EL (cell line): Measurements from ENCODE around the gene RNF223.
"Not testable (repeated sequence)": the region's sequence is repeated elsewhere in the genome, so short reads cannot be mapped to it uniquely, and the experiment has no call there.

Source experiments
- DNase-seq: peaks from one replicate; pipeline ENCODE4 v3.0.0-alpha.2; 2016

RNF223 gene

DNA sequence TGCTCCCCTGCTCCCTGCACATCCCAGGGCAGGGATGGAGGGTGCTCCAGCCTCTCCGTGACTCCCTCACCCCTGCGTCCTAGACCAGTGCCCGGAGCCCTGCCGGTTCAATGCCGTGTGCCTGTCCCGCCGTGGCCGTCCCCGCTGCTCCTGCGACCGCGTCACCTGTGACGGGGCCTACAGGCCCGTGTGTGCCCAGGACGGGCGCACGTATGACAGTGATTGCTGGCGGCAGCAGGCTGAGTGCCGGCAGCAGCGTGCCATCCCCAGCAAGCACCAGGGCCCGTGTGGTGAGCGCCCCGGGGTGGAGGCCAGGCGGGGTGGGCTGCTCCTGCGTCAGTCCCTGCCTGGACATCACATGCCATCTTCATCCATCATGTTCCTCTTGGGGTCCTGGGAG is 32.2 kb downstream of the RNF223 start:
- no peak for DNase-seq

- DNase-seq: no peak
These were observed 33.0 kb downstream of the RNF223 start for GRCh38 chr1:1041092-1041523.

- peak; percentile 90 for DNase-seq
These were observed 33.8 kb downstream of the RNF223 start for GRCh38 chr1:1040004-1040991.

GRCh38 chr1:1039145-1039910 is 34.8 kb downstream of the RNF223 start:
- no peak for DNase-seq

GRCh38 chr1:1038694-1039093 is 35.4 kb downstream of the RNF223 start:
- no peak for DNase-seq

DNA sequence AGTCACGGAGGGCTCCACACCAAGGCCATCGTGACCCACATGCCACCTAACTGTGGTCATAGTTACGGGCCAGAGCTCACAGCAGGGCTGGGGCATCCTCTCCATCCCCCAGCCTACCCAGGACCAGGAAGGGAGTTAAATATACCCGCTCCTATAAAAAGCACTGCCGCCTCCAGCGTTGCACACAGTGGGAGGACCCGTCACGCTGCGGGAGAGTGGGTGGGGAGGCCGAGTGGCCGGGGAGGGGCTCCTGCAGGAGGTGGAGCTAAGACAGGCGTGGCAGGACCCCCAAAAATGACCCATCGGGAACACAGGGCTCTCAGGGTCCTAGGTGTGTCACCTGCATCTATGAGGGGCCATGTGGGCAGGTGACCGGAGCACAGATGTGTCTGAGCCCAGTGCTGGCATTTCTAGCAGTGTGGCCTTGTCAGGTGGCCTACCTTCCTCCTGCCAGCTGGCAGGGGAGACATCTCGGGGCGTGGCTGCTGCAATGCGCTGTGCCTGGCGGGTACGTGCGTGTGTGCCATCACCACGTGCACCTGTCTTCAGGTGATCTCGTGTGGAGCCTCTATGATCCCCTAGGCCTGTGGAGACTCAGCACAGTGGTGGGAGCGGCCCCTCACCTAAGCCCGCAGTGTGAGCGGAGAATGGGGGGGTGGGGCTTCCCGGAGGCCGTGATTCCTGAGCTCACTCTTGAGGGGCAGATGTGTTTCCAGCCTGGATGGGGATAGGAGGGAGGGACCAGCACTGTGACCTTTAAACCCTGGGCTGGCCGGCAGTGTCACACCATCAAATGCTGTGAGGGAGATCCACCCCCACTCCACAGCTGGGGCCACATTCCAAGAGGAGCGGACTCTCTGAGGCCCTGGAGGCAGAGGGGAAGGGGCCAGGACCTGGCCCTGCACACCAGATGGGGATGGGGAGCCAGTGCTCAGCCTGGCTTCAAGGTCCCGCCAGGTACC is 36.5 kb downstream of the RNF223 start:
- no peak for DNase-seq

DNA sequence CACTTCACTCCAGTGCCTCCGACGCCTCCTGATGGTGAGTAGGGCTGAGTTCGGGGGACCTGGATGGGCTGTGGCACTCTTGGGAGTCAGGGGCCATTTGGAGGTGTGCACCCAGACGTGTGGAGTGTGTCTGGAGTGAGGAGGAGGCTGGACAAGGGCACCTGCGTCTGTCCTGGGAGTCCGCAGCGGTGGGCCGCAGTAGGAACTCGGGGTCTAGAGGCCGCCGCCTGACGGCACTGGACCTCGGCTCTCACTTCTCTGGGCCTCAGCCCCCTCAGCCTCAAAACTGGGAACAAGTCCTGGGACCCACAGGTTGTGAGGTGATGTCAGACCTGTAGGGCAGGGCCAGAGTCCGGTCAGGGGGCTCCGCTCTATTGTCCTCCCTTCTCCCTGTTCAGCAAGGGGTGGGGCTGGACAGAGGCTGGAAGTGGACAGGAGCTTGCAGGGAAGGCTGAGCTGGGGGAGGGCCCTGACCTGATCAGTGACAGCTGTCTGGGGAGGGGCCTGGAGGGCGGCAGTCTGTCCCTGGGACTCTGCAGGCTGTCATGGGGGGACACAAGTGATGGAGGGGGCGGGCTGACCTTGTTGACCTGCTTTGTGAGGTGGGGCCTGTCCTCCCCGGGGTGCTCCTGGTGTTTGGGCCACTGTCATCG is 38.7 kb downstream of the RNF223 start:
- DNase-seq: no peak

- no peak for DNase-seq
These were observed 39.7 kb downstream of the RNF223 start for GRCh38 chr1:1034439-1034781.

GRCh38 chr1:1033731-1034438 is 40.2 kb downstream of the RNF223 start:
- DNase-seq: no peak

GRCh38 chr1:1033009-1033587 is 41.0 kb downstream of the RNF223 start:
- peak; percentile 42 for DNase-seq

GRCh38 chr1:1032424-1032823 is 41.7 kb downstream of the RNF223 start:
- no peak for DNase-seq

DNA sequence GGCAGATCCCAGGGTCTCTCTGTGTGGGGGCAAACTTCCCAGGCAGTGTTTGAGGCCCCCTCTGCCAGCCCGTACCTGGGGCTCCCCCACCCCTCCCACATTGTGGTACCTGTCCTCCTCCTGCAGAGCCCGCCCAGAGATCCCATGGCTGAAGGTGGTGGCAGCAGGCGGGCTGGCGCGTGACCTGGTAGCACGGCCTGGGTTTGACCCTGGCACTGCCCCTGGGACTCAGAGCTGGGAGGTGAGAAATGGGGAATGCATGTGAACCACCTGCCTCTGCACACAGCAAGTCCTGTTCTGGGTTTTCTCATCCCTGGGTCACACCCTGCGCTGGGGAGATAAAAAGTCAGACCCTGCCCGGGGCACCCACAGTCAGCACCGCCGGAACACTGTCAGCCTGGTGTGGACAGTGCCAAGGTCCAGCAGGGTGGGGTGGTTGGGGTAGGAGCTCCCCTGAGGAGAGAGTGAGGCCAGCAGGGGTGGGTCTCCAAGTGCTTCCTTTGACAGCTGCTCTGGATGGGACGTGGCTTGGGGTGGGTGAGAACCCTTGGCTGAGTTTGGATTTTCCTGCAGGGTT is 42.4 kb downstream of the RNF223 start:
- DNase-seq: no peak

DNA sequence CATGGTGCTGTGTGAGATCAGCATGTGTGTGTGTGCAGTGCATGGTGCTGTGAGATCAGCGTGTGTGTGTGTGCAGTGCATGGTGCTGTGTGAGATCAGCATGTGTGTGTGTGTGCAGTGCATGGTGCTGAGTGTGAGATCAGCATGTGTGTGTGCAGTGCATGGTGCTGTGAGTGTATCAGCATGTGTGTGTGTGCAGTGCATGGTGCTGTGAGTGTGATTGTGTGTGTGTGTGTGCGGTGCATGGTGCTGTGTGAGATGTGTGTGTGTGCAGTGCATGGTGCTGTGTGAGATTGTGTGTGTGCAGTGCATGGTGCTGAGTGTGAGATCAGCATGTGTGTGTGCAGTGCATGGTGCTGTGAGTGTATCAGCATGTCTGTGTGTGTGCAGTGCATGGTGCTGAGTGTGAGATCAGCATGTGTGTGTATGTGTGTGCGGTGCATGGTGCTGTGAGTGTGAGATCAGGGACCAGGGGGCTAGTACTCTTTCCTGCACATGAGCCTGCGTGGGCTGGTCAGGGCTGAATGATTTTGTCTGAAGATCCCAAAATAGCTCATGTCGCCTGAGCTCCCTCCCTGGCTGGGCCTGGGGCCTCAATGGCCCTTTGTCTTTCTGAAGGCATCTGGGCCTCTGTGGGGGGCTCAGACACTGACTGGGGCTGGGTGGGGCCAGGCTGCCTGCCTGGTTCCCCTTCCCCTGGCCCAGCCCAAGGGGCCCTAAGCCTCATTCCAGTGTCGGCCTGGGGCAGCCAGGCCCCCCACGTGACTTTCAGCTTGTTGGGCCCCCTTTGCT is 43.0 kb downstream of the RNF223 start:
- DNase-seq: not testable (repeated sequence)

GRCh38 chr1:1027791-1028190 is 46.3 kb downstream of the RNF223 start:
- DNase-seq: no peak

DNA sequence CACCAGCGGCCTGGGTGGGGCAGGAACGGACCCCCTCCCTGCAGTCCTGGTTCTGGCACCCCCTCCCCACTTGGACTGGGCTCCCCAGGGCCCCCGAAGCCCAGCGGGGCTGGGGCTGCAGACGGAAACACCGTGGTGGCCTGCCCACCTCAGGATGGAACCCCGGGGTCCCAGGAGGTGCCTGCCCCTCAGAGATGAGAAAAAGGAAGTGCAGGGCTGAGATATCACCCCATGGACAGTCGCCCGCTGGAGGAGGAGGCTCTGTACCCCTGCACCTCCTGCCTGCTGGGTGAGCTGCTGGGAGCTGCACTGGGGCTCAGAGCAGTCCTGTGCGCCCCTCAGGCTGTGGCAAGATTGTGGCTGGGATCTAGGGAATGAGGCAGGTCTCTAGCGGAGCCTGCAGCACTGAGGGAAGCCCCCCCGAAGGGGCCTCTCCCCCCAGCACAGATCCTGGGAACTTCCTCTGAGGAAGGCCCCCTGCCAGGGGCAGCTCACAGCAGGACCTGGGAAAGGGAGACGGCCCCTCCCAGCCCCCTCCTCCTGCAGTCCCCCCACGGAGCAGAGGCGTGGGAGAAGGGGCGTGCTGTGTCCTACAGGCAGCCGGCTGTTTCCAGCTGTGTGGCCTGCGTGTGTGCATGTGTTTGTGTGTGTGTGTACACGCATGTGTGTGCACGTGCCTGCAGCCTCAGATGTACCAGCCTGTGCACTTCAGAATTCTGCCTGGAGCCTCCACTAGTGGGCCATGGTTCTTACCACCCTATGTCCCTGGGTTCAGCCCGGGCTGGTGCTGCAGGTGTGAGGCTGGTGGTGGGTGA is 47.3 kb downstream of the RNF223 start:
- DNase-seq: no peak

- no peak for DNase-seq
These were observed 48.4 kb downstream of the RNF223 start for GRCh38 chr1:1025730-1026129.

GRCh38 chr1:1024771-1025699 is 49.1 kb downstream of the RNF223 start:
- DNase-seq: peak; percentile 69
